Fibroblast of lung (primary cell): ENCODE measurements around the gene REEP1. TPM values are rescaled to one million over a fixed set of nuclear protein-coding genes. Genes with fewer than 3 reads are reported as not detected.

Experiments used
- DNase-seq, 2 donors: peaks; one replicate each; pipeline versions ENCODE4 v3.0.0 to v3.0.0-alpha.2; 2010; ENCODE audit warnings: low read depth in 2 of 2
- H2AFZ ChIP-seq: 2 replicates; pipeline ENCODE4 v1.5.1; 2012; ENCODE audit warnings: low read length, control low read depth, inconsistent platforms
- H3K27ac ChIP-seq: 2 replicates; pipeline ENCODE4 v1.5.1; 2011; ENCODE audit warnings: low read length, control low read depth; ENCODE audit not compliant: insufficient read depth
- H3K27me3 ChIP-seq: 2 replicates; pipeline ENCODE4 v1.5.1; 2011; ENCODE audit warnings: mild to moderate bottlenecking, low read length; ENCODE audit not compliant: control insufficient read depth, insufficient read depth
- H3K36me3 ChIP-seq: 2 replicates; pipeline ENCODE4 v1.5.1; 2011; ENCODE audit warnings: low read length; ENCODE audit not compliant: control insufficient read depth, insufficient read depth
- H3K4me1 ChIP-seq: 2 replicates; pipeline ENCODE4 v1.5.1; 2011; ENCODE audit warnings: low read length; ENCODE audit not compliant: control insufficient read depth, insufficient read depth; ENCODE audit errors: extremely low read depth
- H3K4me2 ChIP-seq: 2 replicates; pipeline ENCODE4 v1.5.1; 2011; ENCODE audit warnings: low read length, control low read depth; ENCODE audit not compliant: insufficient read depth; ENCODE audit errors: extremely low read depth
- H3K4me3 ChIP-seq, 4 experiments: fragments of 200-600 bp in 1 of 4; sonication (generic) in 1 of 4; replicated peaks in 1 of 4; 2 replicates each; pipeline ENCODE4 v1.5.1; 2011 to 2016; ENCODE audit warnings: low read length in 4 of 4, low read depth in 3 of 4, mild to moderate bottlenecking in 3 of 4, control low read depth in 2 of 4, inconsistent platforms in 1 of 4, mixed read lengths in 1 of 4; ENCODE audit not compliant: insufficient read depth in 1 of 4; ENCODE audit errors: control extremely low read depth in 1 of 4
- H3K79me2 ChIP-seq: 2 replicates; pipeline ENCODE4 v1.5.1; 2012; ENCODE audit warnings: mild to moderate bottlenecking, low read length, inconsistent platforms; ENCODE audit not compliant: control insufficient read depth, insufficient read depth
- H3K9ac ChIP-seq: 2 replicates; pipeline ENCODE4 v1.5.1; 2011; ENCODE audit warnings: mild to moderate bottlenecking, low read length, control low read depth; ENCODE audit not compliant: insufficient read depth
- H3K9me3 ChIP-seq: 2 replicates; pipeline ENCODE4 v1.5.1; 2012; ENCODE audit warnings: low read depth, low read length; ENCODE audit not compliant: control insufficient read depth, insufficient read depth
- H4K20me1 ChIP-seq: 2 replicates; pipeline ENCODE4 v1.5.1; 2011; ENCODE audit warnings: low read length; ENCODE audit not compliant: control insufficient read depth, insufficient read depth; ENCODE audit errors: extremely low read depth
- EZH2 ChIP-seq: IDR thresholded peaks from 2 replicates; pipeline ENCODE4 v1.5.1; 2012; ENCODE audit warnings: low read length, control low read depth, mild to moderate bottlenecking; ENCODE audit errors: missing control alignments
- polyA plus RNA-seq, 2 donors: library from polyadenylated mRNA; depleted of rRNA in 1 of 2; stranded (reverse) in 1 of 2; unstranded in 1 of 2; fragments of >200 nt; gene quantifications; 2 replicates each; pipeline ENCODE4 v1.2.1, GENCODE V29; 2011 to 2012; ENCODE audit warnings: missing spikeins in 1 of 2
- total RNA-seq: library from RNA; depleted of rRNA; stranded (reverse); fragments of >200 nt; gene quantifications from 2 replicates; pipeline ENCODE4 v1.2.1, GENCODE V29; 2014
- TF ChIP-seq, protein P1 (sequence below), 2 donors: IDR thresholded peaks in 1 of 2; conservative IDR thresholded peaks in 1 of 2; 1 replicate in 1 of 2; 2 replicates in 1 of 2; pipeline ENCODE4 v1.5.1; 2011 to 2012; ENCODE audit warnings: low read length in 2 of 2, control low read depth in 1 of 2, inconsistent platforms in 1 of 2, low read depth in 1 of 2, mild to moderate bottlenecking in 1 of 2

Gene REEP1
- total and polyA plus RNA-seq, 2 donors (not counting 1 experiment from before 2014, with no cell fraction given) = 0.02 TPM; not detected in 1

- Histone ChIP-seq H2AFZ (no peak overlapping the region), H3K27ac (no peak overlapping the region), H3K4me3 (no peak overlapping the region), H3K4me1 (no peaks in the 10 kb centered on the region), H3K9ac (no peak overlapping the region), H3K79me2 (no peaks in the 10 kb centered on the region), H3K4me2 (no peak overlapping the region), H3K9me3 (no peaks in the 10 kb centered on the region), H3K27me3 (no peaks in the 10 kb centered on the region), H4K20me1 (no peaks in the 10 kb centered on the region), H3K36me3 (no peaks in the 10 kb centered on the region)
- TF ChIP-seq EZH2 = no peak
- TF ChIP-seq, protein P1, sequence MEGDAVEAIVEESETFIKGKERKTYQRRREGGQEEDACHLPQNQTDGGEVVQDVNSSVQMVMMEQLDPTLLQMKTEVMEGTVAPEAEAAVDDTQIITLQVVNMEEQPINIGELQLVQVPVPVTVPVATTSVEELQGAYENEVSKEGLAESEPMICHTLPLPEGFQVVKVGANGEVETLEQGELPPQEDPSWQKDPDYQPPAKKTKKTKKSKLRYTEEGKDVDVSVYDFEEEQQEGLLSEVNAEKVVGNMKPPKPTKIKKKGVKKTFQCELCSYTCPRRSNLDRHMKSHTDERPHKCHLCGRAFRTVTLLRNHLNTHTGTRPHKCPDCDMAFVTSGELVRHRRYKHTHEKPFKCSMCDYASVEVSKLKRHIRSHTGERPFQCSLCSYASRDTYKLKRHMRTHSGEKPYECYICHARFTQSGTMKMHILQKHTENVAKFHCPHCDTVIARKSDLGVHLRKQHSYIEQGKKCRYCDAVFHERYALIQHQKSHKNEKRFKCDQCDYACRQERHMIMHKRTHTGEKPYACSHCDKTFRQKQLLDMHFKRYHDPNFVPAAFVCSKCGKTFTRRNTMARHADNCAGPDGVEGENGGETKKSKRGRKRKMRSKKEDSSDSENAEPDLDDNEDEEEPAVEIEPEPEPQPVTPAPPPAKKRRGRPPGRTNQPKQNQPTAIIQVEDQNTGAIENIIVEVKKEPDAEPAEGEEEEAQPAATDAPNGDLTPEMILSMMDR (conservative IDR thresholded peaks at IDR 0.05 in 1 of 2, IDR thresholded peaks at IDR 0.05 in 1 of 2; ENCODE audit: low read depth in 1 of 2, low read length in 2 of 2) = no peak
- DNase-seq = no peak
Observed at GRCh38 chr2:86271248-86271647, 66.2 kb downstream of the REEP1 start.

GRCh38 chr2:86263956-86264355 lies 73.5 kb downstream of the REEP1 start:
- Histone ChIP-seq H3K4me3 (no peak overlapping the region), H3K36me3 (no peaks in the 10 kb centered on the region), H3K9me3 (no peaks in the 10 kb centered on the region), H2AFZ (no peak overlapping the region), H3K79me2 (no peaks in the 10 kb centered on the region), H4K20me1 (no peaks in the 10 kb centered on the region), H3K9ac (no peak overlapping the region), H3K27me3 (no peaks in the 10 kb centered on the region), H3K27ac (no peak overlapping the region), H3K4me1 (no peaks in the 10 kb centered on the region), H3K4me2 (no peak overlapping the region)
- TF ChIP-seq, protein P1 (conservative IDR thresholded peaks at IDR 0.05 in 1 of 2, IDR thresholded peaks at IDR 0.05 in 1 of 2; ENCODE audit: low read depth in 1 of 2, low read length in 2 of 2) = no peak
- TF ChIP-seq EZH2 = no peak
- no peak for DNase-seq

GRCh38 chr2:86260978-86261377 lies 76.4 kb downstream of the REEP1 start:
- no peak overlapping the region for H3K9ac ChIP-seq
- H3K4me2 ChIP-seq = no peak overlapping the region
- no peak for DNase-seq
- no peaks in the 10 kb centered on the region for H3K27me3 ChIP-seq
- no peak overlapping the region for H3K27ac ChIP-seq
- no peaks in the 10 kb centered on the region for H3K36me3 ChIP-seq
- TF ChIP-seq, protein P1 (conservative IDR thresholded peaks at IDR 0.05 in 1 of 2, IDR thresholded peaks at IDR 0.05 in 1 of 2; ENCODE audit: low read depth in 1 of 2, low read length in 2 of 2) = no peak
- TF ChIP-seq EZH2 = no peak
- no peak overlapping the region for H2AFZ ChIP-seq
- H3K4me1 ChIP-seq = no peaks in the 10 kb centered on the region
- no peaks in the 10 kb centered on the region for H3K79me2 ChIP-seq
- no peaks in the 10 kb centered on the region for H3K9me3 ChIP-seq
- H4K20me1 ChIP-seq = no peaks in the 10 kb centered on the region
- H3K4me3 ChIP-seq = no peak overlapping the region
